ENCODE measurements around the gene HGD. TPM values are rescaled to one million over a fixed set of nuclear protein-coding genes. Genes with fewer than 3 reads are reported as not detected.

HGD gene
- total and polyA plus RNA-seq, 2 of the 13 experiments (the other 11 are each of a cell fraction or from before 2014, with no cell fraction given), result 265 to 398 TPM

DNA sequence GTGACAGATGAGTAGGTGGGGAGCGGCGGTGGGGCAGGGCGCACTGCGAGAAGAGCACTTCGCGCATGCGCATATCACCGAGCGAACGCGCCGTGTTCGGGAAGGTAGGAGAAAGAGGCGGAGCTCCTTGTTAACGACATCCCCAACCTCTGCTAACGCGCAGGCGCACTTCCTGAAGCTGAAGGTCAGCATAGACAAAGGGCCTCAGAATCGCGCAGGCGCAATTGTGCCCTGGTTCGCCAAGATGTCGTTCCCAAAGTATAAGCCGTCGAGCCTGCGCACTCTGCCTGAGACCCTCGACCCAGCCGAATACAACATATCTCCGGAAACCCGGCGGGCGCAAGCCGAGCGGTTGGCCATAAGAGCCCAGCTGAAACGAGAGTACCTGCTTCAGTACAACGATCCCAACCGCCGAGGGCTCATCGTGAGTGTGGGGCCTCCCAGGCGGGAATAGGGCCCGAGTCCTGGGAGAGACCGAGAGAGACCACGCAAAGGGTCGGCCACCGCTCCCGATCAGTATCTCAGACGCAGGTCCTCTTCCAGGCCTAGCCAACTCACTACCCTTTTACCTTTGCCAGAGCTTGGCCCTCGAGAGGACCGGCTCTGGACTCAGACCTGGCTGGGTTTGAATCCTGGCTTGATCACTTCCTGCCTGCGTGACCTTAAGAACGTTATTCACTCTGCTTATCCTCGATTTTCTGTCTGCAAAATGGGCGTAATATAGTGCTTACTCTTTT, 85.8 kb downstream of the HGD start, which contains the start of gene NDUFB4 (continued):
- TF ChIP-seq, protein P1, sequence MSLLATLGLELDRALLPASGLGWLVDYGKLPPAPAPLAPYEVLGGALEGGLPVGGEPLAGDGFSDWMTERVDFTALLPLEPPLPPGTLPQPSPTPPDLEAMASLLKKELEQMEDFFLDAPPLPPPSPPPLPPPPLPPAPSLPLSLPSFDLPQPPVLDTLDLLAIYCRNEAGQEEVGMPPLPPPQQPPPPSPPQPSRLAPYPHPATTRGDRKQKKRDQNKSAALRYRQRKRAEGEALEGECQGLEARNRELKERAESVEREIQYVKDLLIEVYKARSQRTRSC (CRISPR knock-in tag; IDR thresholded peaks at IDR 0.05; ENCODE audit: low read depth), result no peak
- TF ChIP-seq ISX (CRISPR knock-in tag; conservative IDR thresholded peaks at IDR 0.05) (no peak), MEF2D (CRISPR knock-in tag; IDR thresholded peaks at IDR 0.05) (peak; percentile 73; the same call in 1 of the 2 replicates), ZNF737 (CRISPR knock-in tag; IDR thresholded peaks at IDR 0.05; ENCODE audit: borderline replicate concordance) (no peak), HES4 (CRISPR knock-in tag; IDR thresholded peaks at IDR 0.05; ENCODE audit: borderline replicate concordance) (0 out of 2 replicates have a peak, but pooled peaks have one; percentile 30), SIX1 (CRISPR knock-in tag; IDR thresholded peaks at IDR 0.05; ENCODE audit: borderline replicate concordance) (no peak), ZNF577 (CRISPR knock-in tag; IDR thresholded peaks at IDR 0.05; ENCODE audit: borderline replicate concordance, low read depth) (no peak), FIP1L1 (IDR thresholded peaks at IDR 0.05; ENCODE audit: borderline replicate concordance, insufficient read depth, low read depth, low read length) (no peak), NCOA2 (CRISPR knock-in tag; IDR thresholded peaks at IDR 0.05) (no peak), KDM4B (CRISPR knock-in tag; IDR thresholded peaks at IDR 0.05) (no peak), HMG20A (CRISPR knock-in tag; IDR thresholded peaks at IDR 0.05; ENCODE audit: borderline replicate concordance) (no peak), MAZ (IDR thresholded peaks at IDR 0.05; ENCODE audit: borderline replicate concordance, low read depth, low read length) (no peak), MAZ (CRISPR knock-in tag; IDR thresholded peaks at IDR 0.05; ENCODE audit: low read depth) (peak; percentile 72; the same call in 1 of the 2 replicates), ZNF282 (IDR thresholded peaks at IDR 0.05; ENCODE audit: partially characterized antibody) (no peak), YY1 (IDR thresholded peaks at IDR 0.05; ENCODE audit: insufficient read depth, insufficient replicate concordance, low read depth, low read length) (peak; percentile 69), ZZZ3 (CRISPR knock-in tag; IDR thresholded peaks at IDR 0.05; ENCODE audit: borderline replicate concordance) (peak; percentile 71; the same call in 1 of the 2 replicates), ZNF7 (CRISPR knock-in tag; IDR thresholded peaks at IDR 0.05) (no peak), ZNF788 (CRISPR knock-in tag; IDR thresholded peaks at IDR 0.05; ENCODE audit: borderline replicate concordance) (peak; percentile 76; the same call in 1 of the 2 replicates), JUNB (CRISPR knock-in tag; IDR thresholded peaks at IDR 0.05; ENCODE audit: borderline replicate concordance) (no peak), ZNF878 (CRISPR knock-in tag; IDR thresholded peaks at IDR 0.05) (0 out of 2 replicates have a peak, but pooled peaks have one; percentile 75), NR3C1 (CRISPR knock-in tag; IDR thresholded peaks at IDR 0.05) (no peak), THYN1 (CRISPR knock-in tag; IDR thresholded peaks at IDR 0.05; ENCODE audit: borderline replicate concordance, low read depth) (no peak), ZNF263 (CRISPR knock-in tag; IDR thresholded peaks at IDR 0.05) (no peak)
- TF ChIP-seq, protein P2, sequence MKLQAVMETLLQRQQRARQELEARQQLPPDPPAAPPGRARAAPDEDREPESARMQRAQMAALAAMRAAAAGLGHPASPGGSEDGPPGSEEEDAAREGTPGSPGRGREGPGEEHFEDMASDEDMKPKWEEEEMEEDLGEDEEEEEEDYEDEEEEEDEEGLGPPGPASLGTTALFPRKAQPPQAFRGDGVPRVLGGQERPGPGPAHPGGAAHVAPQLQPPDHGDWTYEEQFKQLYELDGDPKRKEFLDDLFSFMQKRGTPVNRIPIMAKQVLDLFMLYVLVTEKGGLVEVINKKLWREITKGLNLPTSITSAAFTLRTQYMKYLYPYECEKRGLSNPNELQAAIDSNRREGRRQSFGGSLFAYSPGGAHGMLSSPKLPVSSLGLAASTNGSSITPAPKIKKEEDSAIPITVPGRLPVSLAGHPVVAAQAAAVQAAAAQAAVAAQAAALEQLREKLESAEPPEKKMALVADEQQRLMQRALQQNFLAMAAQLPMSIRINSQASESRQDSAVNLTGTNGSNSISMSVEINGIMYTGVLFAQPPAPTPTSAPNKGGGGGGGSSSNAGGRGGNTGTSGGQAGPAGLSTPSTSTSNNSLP (IDR thresholded peaks at IDR 0.05; ENCODE audit: low read depth, low read length), result no peak
- TF ChIP-seq, protein P3, sequence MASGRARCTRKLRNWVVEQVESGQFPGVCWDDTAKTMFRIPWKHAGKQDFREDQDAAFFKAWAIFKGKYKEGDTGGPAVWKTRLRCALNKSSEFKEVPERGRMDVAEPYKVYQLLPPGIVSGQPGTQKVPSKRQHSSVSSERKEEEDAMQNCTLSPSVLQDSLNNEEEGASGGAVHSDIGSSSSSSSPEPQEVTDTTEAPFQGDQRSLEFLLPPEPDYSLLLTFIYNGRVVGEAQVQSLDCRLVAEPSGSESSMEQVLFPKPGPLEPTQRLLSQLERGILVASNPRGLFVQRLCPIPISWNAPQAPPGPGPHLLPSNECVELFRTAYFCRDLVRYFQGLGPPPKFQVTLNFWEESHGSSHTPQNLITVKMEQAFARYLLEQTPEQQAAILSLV (CRISPR knock-in tag; IDR thresholded peaks at IDR 0.05; ENCODE audit: borderline replicate concordance), result no peak; the same call in 1 of the 2 replicates

All from HepG2 (cell line).